GM19463 (cell line): ENCODE measurements around the gene TMEM178B.
"Not testable (repeated sequence)": the region's sequence is repeated elsewhere in the genome, so short reads cannot be mapped to it uniquely, and the experiment has no call there.

Source experiments
- ATAC-seq: cut with Tn5 transposase; IDR thresholded peaks from one replicate; pipeline ENCODE4 v1.9.1; 2021; ENCODE audit warnings: mild to moderate bottlenecking, moderate library complexity; ENCODE audit not compliant: unreplicated experiment

Gene TMEM178B

GRCh38 chr7:141300816-141301215 lies 227.0 kb downstream of the TMEM178B start:
- ATAC-seq = no peak

- no peak for ATAC-seq
Observed at GRCh38 chr7:141301544-141301943, 227.7 kb downstream of the TMEM178B start.

GRCh38 chr7:141302617-141303016 lies 228.8 kb downstream of the TMEM178B start:
- ATAC-seq = no peak

- no peak for ATAC-seq
Observed at GRCh38 chr7:141304291-141304690, 230.4 kb downstream of the TMEM178B start.

- no peak for ATAC-seq
Observed at GRCh38 chr7:141306081-141306480, 232.2 kb downstream of the TMEM178B start.

- ATAC-seq = no peak
Observed at GRCh38 chr7:141312395-141312794, 238.5 kb downstream of the TMEM178B start.

GRCh38 chr7:141312828-141313521 lies 239.1 kb downstream of the TMEM178B start:
- ATAC-seq = no peak

- ATAC-seq = no peak
Observed at GRCh38 chr7:141313896-141314295, 240.0 kb downstream of the TMEM178B start.

- ATAC-seq = no peak
Observed at GRCh38 chr7:141317033-141317585, 243.2 kb downstream of the TMEM178B start.

GRCh38 chr7:141320287-141320686 lies 246.4 kb downstream of the TMEM178B start:
- ATAC-seq = no peak

GRCh38 chr7:141322383-141322782 lies 248.5 kb downstream of the TMEM178B start:
- no peak for ATAC-seq

- no peak for ATAC-seq
Observed at GRCh38 chr7:141323826-141324225, 250.0 kb downstream of the TMEM178B start.

- ATAC-seq = no peak
Observed at GRCh38 chr7:141324870-141325269, 251.0 kb downstream of the TMEM178B start.

- ATAC-seq = no peak
Observed at GRCh38 chr7:141325275-141325674, 251.4 kb downstream of the TMEM178B start.

- no peak for ATAC-seq
Observed at GRCh38 chr7:141328290-141328689, 254.4 kb downstream of the TMEM178B start.

- ATAC-seq = not testable (repeated sequence)
Observed at GRCh38 chr7:141330285-141330684, 256.4 kb downstream of the TMEM178B start.

GRCh38 chr7:141333459-141333858 lies 259.6 kb downstream of the TMEM178B start:
- ATAC-seq = no peak

- no peak for ATAC-seq
Observed at GRCh38 chr7:141335164-141335563, 261.3 kb downstream of the TMEM178B start.

- ATAC-seq = no peak
Observed at GRCh38 chr7:141339603-141340002, 265.7 kb downstream of the TMEM178B start.

- no peak for ATAC-seq
Observed at GRCh38 chr7:141340991-141341390, 267.1 kb downstream of the TMEM178B start.

- ATAC-seq = no peak
Observed at GRCh38 chr7:141342621-141343408, 269.0 kb downstream of the TMEM178B start.
